Kidney epithelial cell (primary cell): ENCODE measurements around the gene OAS1. TPM values are rescaled to one million over a fixed set of nuclear protein-coding genes. Genes with fewer than 3 reads are reported as not detected.

Experiments
- DNase-seq: peaks from one replicate; pipeline ENCODE4 v3.0.0-alpha.2; 2010; ENCODE audit warnings: low read depth
- H3K27me3 ChIP-seq: 2 replicates; pipeline ENCODE4 v1.6.0; 2011; ENCODE audit warnings: low read length; ENCODE audit not compliant: control insufficient read depth, insufficient read depth
- H3K36me3 ChIP-seq: 2 replicates; pipeline ENCODE4 v1.5.1; 2011; ENCODE audit warnings: low read length; ENCODE audit not compliant: control insufficient read depth, insufficient read depth
- H3K4me3 ChIP-seq: 2 replicates; pipeline ENCODE4 v1.5.1; 2011; ENCODE audit warnings: low read depth, mild to moderate bottlenecking, control low read depth, low read length
- CTCF ChIP-seq: IDR thresholded peaks from 2 replicates; pipeline ENCODE4 v1.5.1; 2011; ENCODE audit warnings: mild to moderate bottlenecking, moderate library complexity, low read length, control low read depth, inconsistent platforms; ENCODE audit not compliant: insufficient read depth, poor library complexity, severe bottlenecking
- total RNA-seq: library from RNA; depleted of rRNA; stranded (reverse); fragments of >200 nt; gene quantifications from 2 replicates; pipeline ENCODE4 v1.2.3, GENCODE V29; 2015

The OAS1 gene
- total RNA-seq, result 6.0 and 6.4 TPM in 2 replicates

- no peaks in the 10 kb centered on the region for H3K27me3 ChIP-seq
- H3K4me3 ChIP-seq, result peak within 1 kb of the TSS; percentile 9
- H3K36me3 ChIP-seq, result no peaks in the 10 kb centered on the region
- no peak for TF ChIP-seq CTCF
- peak; percentile 34 for DNase-seq
Observed at GRCh38 chr12:112906712-112907414, at the start of gene OAS1. Gene OAS1 (plus strand): TSS chr12:112906962. CDS start chr12:112907040, 78 bp downstream.

GRCh38 chr12:112859291-112859690 lies 47.5 kb upstream of the OAS1 start:
- no peak for DNase-seq
- H3K36me3 ChIP-seq, result no peaks in the 10 kb centered on the region
- H3K27me3 ChIP-seq, result no peaks in the 10 kb centered on the region
- no peak for TF ChIP-seq CTCF
- no peak overlapping the region for H3K4me3 ChIP-seq

GRCh38 chr12:112860181-112860580 lies 46.6 kb upstream of the OAS1 start:
- no peak for TF ChIP-seq CTCF
- Histone ChIP-seq H3K36me3 (no peaks in the 10 kb centered on the region), H3K4me3 (no peak overlapping the region), H3K27me3 (no peaks in the 10 kb centered on the region)
- no peak for DNase-seq

GRCh38 chr12:112861284-112861683 lies 45.5 kb upstream of the OAS1 start:
- Histone ChIP-seq H3K36me3 (no peaks in the 10 kb centered on the region), H3K27me3 (no peaks in the 10 kb centered on the region), H3K4me3 (no peak overlapping the region)
- DNase-seq, result no peak
- TF ChIP-seq CTCF, result no peak

GRCh38 chr12:112862636-112863290 lies 44.0 kb upstream of the OAS1 start:
- Histone ChIP-seq H3K36me3 (no peaks in the 10 kb centered on the region), H3K27me3 (no peaks in the 10 kb centered on the region), H3K4me3 (no peak overlapping the region)
- no peak for TF ChIP-seq CTCF
- DNase-seq, result no peak
